SIG-M5 treated with dmso at 0.1 percent for 504 hours (cell line): ENCODE measurements around the gene SIN3B.

Experiments used
- DNase-seq: peaks from one replicate; lab custom pipeline; 2025; ENCODE audit not compliant: unreplicated experiment; lab: John Stamatoyannopoulos, UW

Gene SIN3B

DNA sequence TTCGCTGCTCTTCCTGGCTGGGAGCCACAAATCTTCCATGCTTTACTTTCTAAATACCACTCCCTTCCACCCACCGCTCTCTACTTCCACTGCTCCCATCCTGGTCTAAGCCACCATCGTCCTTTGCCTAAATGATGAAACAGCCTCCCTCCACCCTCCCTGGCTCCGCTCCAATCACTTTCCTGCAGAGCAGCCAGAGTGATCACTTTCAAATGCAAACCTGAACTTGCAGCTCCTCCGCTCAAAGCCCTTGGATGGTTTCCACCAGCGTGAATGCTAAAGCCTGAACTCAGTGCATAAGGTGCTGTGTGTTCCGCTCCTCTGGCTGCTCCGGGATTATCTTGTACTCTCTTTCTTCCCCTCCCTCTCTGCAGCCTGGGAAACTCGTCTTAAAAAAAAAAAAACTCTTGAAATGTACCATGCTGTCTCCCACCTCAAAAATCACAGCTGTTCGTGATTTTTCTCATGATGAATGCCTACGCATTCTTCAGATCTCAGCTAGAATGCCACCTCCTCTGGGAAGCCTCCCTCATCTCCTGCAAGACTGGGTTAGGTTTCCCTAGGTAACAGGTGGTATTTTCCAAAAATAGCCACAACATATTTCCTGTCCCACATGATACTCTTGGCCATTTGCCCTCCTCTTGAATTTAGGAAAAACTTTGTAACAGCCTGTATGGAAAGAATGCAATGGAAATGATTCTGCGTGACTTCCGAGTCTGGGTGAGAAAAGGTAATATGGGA is 3.7 kb upstream of the SIN3B start:
- no peak for DNase-seq

GRCh38 chr19:16829822-16830289 is 658 bp downstream of the SIN3B start:
- no peak for DNase-seq

GRCh38 chr19:16830679-16831078 is 1.5 kb downstream of the SIN3B start:
- DNase-seq: no peak

DNA sequence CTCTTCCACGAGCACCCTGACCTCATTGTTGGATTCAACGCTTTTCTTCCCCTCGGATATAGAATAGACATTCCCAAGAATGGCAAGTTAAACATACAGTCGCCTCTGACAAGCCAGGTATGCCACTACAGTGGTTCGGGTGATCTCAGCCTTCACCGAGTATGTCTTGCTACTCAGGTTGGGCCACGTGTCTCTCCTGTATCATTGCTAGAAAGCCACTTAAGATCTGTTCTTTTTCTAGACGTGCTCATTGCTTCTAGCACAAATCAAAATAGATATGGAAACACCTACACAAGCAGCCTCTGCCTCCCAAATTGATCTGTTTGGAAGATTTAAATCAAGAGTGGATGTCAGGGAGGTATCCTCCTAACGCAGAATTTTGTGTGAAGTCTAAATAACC is 2.3 kb downstream of the SIN3B start:
- DNase-seq: no peak

GRCh38 chr19:16834747-16835146 is 5.5 kb downstream of the SIN3B start:
- no peak for DNase-seq

DNA sequence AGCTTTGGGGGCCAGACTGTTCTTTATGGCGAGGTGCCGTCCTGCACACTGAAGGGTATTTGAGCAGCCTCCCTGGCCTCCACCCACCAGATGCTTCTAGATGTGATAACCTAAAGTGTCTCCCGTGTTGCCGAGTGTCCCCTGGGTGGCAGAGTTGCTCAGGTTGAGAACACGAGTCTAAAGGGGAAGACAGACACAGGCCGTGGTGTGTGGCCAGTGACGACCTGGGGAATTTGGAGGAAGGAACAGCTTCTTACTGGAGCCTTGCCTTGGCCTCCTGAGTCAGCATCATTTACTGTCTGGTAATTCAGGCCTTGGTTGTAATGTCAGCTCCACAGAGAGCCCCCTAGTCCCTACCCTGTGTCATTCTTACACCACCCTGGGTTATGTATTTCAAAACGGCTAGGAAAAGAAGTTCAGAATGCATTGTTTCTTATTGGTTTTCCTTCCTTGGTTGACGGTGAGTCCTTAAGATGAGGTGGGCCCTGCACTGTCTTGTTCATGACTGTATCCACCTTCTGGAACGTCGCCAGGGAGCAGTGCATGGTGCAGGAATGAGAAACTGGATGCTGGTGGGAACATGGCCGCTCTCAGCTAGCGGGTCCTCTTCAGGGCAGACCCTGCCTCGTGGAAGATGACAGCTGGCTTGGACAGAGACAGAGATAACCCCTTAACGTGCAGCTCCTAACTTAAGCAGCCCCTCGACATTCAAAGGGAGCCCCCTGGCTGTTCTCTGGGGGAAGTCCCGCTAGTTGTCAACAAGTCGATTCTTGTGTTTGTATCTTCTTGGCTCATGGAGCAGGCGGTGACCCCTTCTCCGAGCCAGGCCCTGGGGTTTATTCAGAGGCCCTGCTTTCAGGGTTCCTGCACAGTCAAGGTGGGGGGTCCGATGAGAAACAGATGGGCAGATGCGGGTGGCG is 7.2 kb downstream of the SIN3B start:
- no peak for DNase-seq

- DNase-seq: no peak
Observed at GRCh38 chr19:16837035-16837362, 7.8 kb downstream of the SIN3B start.

DNA sequence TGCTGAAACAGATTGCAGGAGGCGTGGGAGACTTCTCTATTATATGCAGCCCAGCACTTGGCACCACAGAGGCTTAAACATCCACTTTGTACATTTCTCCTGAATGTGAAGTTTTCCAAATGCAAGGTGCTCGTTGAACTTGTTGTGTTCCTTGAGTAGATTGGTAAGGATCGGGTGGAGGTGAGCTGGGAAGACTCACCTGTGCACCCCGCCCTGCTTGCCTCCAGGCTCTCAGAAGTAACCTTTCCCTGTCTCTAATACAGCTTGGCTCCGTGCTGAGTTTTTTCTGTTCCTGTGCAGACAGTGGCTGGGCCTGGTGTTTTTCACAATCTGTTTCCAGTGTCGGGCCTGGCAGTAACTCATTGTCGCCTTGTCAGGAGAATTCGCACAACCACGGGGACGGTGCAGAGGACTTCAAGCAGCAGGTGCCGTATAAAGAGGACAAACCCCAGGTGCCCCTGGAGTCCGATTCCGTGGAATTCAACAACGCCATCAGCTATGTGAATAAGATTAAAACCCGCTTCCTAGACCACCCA is 12.3 kb downstream of the SIN3B start:
- no peak for DNase-seq

- DNase-seq: no peak
Observed at GRCh38 chr19:16846901-16847300, 17.7 kb downstream of the SIN3B start.

DNA sequence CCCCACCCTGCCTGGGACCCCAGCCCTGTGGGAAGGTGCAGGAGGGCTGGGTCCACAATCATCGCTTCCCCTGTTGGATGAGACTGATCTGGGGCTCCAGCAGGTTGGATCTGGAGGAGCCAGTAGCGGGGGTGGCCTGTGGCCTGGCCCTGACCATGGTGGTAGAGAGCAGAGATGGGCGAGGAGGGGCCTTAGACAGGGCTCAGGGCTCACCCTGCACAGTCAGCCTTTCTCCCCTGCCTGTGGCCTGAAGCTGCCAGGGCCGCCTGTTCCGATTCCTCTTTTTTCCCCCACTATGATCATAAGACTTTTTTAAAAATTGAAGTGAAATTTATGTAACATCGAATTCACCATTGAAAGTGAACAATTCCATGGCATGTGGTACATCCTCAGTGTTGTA is 18.2 kb downstream of the SIN3B start:
- DNase-seq: no peak

GRCh38 chr19:16849168-16849567 is 20.0 kb downstream of the SIN3B start:
- no peak for DNase-seq

DNA sequence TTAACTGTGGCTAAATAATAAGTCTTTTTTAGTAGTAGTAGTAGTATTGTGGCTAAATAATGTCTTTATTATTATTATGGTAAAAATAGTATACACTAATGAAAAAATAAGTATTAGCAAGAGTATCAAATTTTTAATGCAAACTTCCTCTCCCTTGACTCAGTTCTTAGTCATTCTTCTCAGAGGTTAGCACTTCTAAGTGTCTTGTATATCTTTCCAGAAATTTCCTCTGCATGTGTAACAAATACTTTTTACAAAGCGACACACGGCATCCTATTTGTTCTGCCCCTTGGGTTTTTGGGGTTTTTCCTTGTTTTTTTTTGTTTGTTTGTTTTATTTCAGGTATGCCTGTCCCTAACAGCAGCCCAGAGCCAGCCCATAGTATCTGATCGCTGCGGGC is 20.9 kb downstream of the SIN3B start:
- DNase-seq: no peak

- no peak for DNase-seq
Observed at GRCh38 chr19:16851031-16851712, 22.0 kb downstream of the SIN3B start.

- DNase-seq: no peak
Observed at GRCh38 chr19:16853066-16853465, 23.9 kb downstream of the SIN3B start.

DNA sequence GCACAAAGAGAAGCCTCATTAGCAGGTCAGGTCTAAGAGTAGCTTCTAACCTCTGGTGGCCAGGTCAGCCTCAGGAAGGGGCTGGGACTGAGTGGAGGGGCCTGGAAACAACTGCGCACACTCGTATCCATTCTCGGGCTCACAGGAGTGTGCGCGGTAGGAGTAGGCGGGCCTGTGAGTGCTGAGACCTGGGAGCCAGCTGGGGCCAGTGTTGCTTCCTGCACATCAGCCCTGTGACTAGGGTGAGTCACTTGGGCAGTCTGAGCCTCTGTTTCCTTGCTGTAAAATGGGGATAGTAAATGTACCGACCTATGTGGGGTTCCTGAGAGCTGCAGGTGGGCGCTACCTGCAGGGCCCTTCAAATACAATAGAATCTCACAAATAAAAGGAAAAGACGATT is 26.9 kb downstream of the SIN3B start:
- no peak for DNase-seq

DNA sequence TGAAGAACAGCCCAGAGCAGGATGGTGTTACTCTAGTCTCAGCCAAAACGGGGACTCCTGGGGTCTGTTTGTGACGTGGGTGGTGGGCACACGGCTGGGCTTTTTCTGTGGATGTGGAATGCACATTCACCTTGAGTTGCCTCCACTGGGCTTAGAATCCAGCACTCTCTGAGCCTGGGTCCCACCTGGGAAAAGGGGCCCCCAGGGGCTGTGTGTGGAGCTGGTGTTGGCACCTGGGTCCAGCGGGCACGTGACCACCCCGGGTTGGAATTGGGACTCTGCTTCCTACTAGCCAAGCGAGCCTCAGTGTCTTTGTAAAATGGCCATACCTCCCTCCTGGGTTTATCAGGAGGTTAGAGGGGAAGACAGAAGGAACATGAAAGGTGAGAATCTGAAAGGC is 30.4 kb downstream of the SIN3B start:
- no peak for DNase-seq

- no peak for DNase-seq
Observed at GRCh38 chr19:16860118-16860517, 30.9 kb downstream of the SIN3B start.

GRCh38 chr19:16861011-16861410 is 31.8 kb downstream of the SIN3B start:
- no peak for DNase-seq

DNA sequence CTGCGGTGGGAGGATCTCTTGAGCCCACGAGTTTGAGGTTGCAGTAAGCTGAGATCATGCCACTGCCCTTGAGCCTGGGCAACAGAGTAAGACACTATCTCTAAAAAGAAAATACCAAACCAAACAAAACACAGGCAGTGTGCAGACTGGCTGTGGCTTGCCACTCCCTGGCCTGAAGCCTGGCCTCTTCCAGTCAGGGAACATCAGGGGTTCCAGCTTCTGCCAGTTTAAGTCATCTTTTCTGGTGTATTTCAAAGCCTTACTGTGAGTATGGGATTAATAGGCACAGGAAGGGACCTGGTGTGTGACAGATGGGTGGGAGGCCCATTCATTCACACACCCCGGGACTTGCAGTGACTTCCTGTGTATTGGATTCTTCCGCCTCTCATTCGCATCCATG is 32.6 kb downstream of the SIN3B start:
- no peak for DNase-seq

GRCh38 chr19:16862826-16863415 is 33.7 kb downstream of the SIN3B start:
- peak; percentile 4 for DNase-seq

- DNase-seq: no peak
Observed at GRCh38 chr19:16867211-16867610, 38.0 kb downstream of the SIN3B start.
